Activated CD4-positive, alpha-beta T cell treated with anti-CD3 and anti-CD28 coated beads for 1 hour (primary cell): ENCODE data around the gene MROH7.

ENCODE experiments used
- DNase-seq: peaks from one replicate; pipeline ENCODE4 v3.0.0-alpha.2; 2020

The MROH7 gene

DNA sequence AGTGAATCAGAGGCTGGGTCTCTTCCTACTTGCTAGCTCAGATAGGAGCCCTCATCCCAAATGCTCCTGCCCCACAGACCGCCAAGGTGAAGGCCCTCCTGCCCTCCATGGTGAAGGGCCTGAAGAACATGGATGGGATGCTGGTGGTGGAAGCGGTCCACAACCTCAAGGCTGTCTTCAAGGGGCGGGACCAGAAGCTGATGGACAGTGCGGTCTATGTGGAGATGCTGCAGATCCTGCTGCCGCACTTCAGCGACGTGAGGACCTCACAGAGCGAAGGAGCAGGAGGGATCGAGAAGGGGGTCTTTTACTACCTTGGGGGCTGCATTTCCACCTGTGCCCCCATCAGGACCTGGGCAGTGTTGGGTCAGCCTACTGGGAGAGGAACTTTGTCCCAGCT is 59.5 kb downstream of the MROH7 start:
- no peak for DNase-seq

DNA sequence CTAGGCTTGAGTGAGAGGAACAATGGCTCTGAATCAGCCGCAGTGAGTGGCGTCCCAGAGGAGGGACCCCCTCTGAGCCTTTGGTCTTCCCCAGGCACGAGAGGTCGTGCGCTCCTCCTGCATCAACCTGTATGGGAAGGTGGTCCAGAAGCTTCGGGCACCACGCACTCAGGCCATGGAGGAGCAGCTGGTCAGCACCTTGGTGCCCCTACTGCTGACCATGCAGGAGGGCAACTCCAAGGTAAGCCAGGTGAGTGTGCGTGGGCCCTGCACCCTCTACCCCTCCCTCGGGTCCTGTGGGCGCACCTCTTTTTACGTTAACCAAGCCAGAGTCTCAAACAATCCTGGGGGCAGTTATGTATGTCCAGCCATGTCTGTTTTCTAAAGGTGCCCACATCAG is 60.4 kb downstream of the MROH7 start:
- DNase-seq: no peak

DNA sequence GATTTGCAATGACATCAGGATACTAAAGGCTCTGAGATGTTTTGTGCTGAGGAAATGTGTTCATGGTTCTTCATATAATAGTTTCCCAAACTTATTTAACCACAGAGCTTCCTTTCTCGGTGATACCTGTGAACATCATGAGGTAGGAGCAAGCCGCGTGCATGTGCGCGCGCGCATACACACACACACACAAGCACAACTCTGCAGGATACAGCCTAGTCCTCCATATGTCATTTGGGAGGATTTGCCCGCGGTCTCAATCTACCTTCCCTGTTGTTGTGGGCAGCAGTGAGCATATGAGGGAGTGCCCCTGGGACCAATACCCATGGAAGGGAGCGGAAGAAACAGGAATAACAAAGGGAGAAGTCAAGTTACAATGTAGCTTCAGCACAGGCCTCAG is 61.9 kb downstream of the MROH7 start:
- no peak for DNase-seq

DNA sequence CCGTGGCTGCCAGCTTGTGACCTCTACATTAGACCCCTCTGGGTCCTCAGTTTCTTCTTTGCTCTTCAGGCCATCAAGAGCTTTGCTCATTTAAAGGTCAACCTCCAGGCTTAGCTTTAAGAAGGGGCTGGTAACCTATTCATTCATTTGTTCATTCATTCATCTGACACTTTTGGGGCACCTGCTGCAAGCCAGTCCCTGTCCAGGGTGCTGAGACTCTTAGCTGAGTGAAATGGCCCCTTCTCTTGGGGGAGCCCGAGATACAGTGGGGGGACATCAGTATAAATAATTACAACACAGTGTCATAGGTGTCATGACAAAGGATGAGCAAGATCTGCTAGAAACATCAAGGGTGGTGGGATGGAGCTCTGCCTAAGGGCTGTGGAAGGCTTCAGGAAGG is 63.6 kb downstream of the MROH7 start:
- no peak for DNase-seq

DNA sequence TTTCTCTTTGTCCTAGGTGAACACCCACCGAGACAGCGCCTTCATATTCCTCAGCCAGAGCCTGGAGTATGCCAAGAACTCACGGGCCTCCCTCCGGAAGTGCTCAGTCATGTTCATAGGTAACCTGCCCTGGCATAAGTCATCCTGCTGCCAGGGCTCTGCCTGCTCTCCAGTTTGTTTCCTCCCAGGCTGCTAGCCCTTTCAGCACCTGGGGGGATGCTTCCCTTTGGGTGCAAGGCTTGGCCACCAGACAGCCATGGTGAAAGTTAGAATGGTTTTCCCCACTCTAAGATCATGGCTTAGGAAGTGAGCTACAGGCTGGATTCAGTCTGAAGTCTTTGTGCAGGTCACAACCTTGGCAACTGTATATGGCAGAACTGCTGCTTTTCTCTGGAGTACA is 64.8 kb downstream of the MROH7 start:
- DNase-seq: no peak

DNA sequence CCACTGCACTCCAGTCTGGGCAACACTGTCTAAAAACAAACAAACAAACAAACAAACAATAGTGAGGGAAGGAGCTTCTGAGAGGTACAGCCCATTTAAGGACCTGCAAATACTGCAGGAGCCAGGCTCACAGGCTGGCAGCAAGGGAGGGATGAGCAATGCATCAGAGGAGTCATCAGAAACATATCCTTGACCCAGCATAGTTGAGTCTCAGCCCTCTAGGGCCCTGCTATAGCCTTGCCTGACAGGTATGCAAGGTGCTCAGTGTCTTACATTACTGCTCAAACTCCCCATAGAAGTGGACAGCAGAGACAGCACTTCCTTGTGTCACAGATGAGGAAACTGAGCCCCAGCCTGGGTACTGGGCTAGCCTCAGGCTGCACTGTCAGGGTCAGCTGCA is 66.8 kb downstream of the MROH7 start:
- DNase-seq: no peak

DNA sequence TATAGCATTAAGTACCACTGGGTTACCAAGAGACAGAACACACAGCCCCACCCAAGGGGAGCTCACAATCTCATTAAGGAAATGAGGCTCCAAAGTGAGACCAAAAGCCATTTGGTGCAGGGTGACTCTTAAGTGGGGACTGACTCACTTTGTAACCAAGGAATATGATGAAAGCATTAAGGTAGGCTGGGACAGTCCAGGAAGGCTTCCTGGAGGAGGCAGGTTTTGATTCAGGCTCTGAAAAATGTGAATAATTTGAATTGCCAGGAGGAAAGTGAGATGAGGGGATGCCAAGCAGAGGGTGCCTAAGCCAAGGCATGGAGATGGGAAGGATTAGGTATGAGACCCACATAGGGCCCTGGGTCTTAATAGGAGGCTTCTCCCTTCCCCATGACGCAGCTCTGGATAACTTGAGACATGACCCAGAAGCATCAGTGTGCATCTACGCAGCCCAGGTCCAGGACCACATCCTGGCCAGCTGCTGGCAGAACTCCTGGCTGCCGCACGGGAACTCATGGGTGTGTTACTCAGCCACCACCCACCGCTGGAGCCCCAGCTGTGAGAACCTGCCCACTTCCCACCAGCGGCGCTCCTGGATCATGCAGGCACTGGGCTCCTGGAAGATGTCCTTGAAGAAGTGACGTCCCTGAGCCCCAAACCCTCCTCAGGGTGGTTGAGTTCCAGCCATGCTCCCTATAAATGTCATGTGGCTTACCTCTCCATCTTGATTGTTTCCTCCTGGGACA is 68.1 kb downstream of the MROH7 start:
- DNase-seq: no peak

DNA sequence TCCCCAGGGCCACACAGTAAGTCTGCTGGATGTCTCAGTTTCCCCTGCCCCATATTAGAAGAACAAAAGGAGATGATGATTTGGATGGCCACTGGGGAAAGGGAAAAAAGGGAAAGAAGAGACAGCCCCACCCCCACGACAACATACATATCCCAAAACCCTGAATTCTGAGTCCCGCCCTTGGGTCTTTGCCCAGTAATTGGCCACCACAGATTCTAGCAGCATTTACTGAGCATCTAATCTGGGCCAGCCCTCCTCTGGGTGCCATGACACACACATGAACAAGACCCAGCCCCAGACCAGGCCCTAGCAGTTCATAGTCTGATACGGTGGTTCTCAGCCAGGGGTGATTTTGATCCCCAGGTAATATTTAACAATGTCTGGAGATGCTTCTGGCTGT is 68.8 kb downstream of the MROH7 start:
- DNase-seq: no peak

DNA sequence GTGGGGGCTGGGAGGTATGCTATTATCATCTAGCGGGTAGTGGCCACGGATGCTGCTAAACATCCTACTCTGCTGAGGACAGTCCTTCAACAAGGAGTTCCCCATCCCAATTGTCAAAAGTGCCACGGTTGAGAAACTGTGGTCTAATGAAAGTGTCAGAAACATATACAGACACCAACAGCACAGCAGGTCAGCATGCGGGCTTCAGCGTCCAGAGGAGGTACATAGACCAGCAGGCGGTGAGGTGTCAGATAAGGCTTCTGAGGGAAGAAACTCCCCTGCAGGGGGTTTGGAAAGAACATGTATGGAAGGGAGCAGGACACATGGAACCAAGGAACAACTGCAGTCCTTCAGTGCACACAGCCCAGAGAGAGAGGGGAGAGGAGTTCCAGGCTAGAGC is 69.3 kb downstream of the MROH7 start:
- no peak for DNase-seq

DNA sequence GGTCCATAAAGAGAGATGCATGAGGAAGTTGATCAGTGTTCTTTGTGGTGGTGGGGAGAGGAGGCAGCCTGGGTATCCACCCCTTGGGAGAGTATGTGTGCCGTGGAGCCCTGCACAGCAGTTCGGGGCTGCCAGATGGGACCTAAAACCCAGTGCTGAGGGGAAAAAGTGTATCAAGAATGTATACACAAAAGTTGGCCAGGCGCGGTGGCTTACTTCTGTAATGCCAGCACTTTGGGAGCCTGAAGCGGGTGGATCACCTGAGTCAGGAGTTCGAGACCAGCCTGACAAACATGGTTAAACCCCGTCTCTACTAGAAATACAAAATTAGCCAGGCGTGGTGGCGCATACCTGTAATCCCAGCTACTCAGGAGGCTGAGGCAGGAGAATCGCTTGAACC is 70.0 kb downstream of the MROH7 start:
- DNase-seq: no peak

DNA sequence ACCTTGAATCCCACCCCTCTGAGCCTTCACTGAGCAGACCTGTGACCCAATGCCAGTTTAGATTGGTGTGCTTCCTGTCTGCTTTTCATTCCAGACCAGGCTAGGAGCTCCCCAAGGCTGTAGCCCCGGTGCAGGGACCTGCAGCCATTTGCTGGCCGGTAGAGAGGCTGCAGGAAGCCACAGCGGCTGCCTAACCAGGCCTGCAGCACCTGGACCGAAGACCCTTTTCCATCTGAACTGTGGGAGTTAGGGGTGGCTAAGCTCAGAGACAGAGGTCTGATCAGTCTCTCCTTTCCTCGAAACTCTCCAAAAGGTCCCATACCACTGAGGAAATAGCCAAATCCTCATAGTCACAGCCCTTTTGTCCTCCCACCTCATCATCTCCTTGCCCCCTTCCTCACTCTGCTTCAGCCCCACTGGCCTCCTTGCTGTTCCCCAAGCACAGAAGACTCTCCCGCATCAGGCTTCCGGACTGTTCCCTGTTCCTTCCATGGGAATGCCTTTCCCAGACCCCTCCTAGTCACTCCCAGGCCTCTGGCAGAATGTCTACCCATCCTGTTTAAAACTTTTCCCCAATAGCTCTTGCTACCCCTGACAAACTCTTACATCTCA is 73.4 kb downstream of the MROH7 start:
- no peak for DNase-seq

DNA sequence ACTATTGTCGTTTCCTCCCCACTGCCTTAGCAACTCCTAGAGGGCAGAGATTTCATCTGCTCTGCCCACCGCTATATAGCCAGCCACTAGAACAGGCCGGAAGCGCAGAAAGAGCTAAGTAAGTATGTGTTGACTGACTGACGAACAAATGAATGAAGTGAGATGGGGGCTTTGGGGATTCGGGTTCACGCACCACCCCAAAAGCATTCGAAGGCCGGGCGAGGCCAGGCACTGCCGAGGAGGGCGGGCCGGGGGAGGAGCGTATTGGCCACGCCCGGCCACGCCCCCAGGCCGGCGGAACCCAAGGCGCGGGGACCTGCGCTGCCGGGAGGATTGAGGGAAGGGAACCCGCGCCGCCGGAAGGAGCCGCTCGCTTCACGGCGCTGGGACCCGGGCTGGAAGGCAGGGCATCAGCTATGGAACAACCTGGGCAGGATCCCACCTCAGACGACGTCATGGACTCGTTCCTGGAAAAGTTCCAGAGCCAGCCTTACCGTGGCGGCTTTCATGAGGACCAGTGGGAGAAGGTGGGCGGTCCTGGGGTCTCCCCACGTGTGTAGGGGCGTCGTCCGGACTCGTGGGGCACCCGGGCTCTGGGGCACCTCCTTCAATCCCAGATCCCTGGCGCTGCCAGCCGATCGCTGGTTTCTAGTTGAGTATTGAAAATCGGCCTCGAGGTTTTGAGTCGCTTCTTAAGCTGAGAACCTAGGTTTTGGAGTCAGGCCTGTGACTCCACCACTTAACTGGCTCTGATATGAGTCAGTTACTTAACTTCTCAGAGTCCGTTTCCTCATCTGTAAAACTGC is 74.1 kb downstream of the MROH7 start, which contains the start of gene TTC4:
TTC4 (plus strand) TSS at position 369 of the 806 bp plus-strand sequence; CDS start at position 417, 48 bp downstream.
- peak; percentile 77 for DNase-seq

DNA sequence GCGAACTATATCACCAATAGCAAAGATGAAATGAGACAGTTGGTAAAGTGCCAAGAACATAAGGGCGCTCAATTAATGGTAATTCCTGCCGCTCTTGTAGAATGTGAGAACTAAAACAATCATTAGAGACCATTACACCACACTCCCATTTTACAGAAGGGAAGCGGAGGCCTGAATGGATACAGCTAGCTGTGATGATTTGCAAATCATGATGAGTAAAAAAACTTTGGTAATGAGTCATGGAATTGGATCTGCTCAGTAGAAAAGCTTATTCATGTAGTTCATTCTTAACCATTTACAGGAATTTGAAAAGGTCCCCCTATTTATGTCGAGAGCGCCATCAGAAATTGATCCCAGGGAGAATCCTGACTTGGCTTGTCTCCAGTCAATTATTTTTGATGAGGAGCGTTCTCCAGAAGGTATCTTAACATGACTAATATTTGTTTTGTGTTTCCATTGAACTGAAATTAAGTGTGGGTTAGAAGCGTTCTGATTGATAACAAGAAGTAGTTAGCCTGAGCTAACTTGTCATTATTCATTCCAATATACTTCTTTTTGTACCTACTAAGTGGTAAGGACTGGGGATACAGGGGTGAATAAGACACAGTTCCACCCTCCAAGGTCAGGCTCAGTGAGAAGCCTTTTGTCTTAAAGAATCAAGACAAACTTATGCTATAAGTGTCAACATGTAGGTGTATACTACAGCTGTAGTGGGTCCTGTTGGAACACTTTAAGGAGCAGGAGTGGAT is 74.9 kb downstream of the MROH7 start:
- no peak for DNase-seq

DNA sequence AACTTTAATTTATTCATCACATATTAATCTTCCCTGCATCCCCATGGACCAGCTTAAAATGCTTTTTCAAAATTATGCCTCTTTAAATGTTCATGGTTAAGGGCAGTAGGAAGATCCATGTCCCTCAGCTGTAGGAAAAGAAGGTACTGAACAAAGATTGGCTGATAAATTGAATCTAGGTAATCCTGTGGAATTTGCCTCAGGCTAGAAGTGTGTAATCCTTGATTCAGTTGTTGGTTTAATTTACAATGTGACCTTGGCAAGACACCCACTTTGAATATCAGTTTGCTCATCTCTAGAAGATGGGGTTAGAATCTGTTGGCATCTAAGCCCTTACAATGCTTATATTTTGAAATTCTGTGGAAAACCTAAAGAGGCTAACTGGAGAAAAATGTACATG is 80.1 kb downstream of the MROH7 start:
- no peak for DNase-seq

DNA sequence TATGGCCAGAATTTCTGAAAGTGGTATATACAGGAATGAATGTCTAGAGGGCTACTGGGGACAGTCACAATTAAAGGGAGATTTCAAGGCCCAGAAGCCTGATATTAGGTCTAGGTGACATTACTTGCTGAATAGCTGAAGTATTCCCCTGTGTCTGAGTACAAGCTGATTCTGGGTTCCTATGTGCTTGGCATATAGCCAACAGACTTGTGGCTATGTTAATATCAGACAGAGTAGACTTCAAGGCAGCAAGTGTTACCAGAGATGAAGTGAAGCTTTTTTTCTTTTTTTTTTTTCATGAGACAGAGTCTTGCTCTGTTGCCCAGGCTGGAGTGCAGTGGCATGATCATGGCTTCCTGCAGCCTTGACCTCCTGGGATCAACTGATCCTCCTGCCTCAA is 82.4 kb downstream of the MROH7 start:
- no peak for DNase-seq

DNA sequence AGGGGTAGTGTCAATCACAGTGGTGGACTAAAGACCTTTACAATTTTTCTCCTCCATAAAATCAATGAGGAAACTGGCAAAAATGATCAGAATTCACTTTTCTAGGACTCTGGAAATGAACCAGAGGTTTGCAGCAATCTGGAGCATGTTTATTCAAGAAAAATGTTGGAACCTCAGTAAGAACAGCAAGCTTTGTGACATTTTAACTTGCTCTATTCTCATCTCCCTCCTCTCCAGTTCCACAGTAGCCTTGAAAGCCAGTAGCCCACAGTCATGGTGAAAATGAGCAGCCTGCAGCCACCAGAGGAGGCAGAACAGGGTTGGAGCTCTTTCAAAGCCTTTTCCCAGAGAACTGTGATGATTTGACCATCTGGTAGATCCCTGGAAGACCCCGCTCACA is 83.2 kb downstream of the MROH7 start:
- no peak for DNase-seq

DNA sequence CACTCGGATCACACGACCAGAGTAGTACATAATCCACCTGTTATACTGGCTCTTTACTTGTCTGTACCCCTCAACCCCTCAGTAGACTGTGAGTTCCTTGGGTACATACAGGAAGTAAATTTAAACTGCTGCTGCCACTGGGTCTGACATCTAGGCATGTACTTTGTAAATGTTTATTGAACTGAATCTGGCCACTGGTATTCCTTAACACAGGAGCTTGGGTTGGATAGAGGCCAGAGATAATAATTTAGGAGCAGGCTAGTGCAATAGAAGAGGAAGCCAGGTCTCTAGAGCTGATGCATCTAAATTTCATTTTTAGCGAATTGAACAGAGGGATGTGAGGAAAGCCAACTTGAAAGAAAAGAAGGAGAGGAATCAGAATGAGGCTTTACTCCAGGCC is 86.4 kb downstream of the MROH7 start:
- DNase-seq: no peak

DNA sequence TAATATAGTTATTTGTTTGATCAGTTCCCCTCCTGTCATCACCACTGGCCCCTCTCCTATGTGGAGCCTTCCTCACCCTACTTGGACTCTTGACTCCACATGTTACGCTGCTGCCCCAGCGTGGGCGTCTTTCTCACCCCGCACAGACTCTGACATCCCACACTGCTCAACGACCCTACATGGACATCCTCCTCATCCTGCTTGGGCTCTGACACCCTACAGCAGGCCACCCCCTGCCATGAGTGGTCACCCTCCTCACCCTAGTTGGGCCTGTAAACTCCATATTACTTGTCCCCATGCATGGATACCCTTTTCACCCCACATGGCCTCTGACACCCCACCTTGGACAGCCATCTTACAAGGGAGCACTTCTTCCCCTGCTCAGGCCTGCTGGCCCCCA is 95.1 kb downstream of the MROH7 start:
- no peak for DNase-seq

DNA sequence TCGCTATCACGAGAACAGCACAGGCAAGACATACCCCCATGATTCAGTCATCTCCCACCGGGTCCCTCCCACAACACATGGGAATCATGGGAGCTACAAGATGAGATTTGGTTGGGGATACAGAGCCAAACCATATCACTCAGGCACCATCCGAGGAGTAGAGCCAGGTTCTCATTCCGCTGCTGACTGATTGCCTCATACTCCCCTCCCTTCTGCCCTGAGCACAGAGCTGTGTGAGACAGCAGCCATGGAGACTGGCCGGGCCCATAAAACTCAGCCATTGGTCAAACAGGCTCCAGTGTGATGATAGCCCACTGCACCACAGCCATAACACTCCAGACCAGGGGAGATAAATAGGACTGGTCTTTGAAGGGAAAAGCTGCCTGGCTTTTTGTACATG is 96.7 kb downstream of the MROH7 start:
- no peak for DNase-seq

DNA sequence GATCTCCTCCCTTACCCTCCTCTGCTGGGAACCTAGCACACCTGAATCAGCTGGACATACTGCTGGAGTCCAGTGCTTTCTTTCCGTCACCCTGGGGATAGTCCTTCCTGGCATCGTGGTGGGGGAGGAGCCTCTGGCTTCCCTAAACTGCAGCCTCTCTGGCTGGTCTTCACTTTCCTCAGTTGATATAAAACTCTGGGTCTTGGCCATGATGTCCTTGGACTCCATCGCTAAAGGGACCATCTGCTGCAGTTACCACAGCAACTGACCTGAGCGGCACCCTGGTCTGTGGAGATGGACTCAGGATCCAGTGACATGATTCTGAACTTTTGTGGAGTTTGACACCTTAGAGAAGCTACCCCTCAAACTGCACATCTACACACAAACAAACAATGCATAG is 99.9 kb downstream of the MROH7 start:
- no peak for DNase-seq

DNA sequence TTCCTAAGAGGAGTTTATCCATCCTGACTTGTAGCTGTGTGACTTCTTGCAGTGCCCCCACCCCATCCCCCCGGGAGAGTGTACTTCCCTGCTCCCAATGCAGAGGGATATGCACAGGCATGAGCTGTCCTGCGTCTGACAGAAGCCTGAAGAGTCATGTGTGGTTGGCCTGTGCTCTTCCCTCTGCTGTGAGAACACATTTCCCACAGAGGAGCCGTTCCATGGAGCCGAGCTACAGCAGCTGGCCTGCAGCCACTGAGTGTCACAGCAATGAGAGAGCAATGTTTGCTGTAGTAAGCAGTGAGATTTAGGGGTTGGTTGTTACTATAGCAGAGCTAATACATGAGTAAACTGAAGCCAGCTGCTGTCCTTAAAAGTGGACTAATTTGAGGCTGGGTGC is 100.7 kb downstream of the MROH7 start:
- DNase-seq: no peak

DNA sequence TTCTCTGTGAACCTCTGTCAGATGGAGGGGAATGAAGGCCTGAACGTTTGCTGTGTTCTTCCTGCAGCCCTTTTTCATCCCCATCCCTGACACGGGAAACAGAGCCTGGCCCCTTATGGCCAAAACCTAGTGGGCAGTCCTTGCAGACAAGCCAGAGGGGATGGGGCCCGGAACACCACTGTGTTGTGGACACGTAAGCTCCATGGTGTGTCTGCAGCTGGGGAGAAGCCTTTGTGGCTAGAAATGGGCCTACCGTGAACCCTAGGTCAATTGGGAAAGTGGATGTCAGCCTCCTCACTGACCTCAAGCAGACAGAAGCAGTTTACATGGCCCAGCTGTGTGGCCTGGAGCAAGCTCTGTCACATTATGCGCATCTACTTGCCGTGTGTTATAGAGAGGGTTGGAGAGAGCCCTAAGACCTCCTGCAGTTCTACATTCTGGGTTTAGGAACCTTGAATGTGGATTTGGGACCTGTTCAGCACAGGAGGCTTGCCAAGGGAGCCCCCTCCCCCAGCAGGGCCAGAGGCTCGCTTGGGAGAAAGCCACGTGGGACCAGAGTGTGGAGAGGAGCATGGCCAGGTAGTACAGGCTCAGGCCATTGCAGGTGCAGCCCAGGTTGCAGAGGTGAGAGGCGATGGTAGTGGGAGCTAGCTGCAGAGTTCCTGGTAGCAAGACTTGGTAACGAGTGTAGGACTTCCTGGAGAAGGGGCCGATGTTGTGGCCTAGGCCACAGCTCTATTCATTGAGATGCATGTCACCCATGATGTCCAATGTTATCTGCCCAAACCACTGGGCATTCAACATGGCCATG is 102.0 kb downstream of the MROH7 start:
- DNase-seq: no peak
